ENCODE data around the gene GP2.

DNA sequence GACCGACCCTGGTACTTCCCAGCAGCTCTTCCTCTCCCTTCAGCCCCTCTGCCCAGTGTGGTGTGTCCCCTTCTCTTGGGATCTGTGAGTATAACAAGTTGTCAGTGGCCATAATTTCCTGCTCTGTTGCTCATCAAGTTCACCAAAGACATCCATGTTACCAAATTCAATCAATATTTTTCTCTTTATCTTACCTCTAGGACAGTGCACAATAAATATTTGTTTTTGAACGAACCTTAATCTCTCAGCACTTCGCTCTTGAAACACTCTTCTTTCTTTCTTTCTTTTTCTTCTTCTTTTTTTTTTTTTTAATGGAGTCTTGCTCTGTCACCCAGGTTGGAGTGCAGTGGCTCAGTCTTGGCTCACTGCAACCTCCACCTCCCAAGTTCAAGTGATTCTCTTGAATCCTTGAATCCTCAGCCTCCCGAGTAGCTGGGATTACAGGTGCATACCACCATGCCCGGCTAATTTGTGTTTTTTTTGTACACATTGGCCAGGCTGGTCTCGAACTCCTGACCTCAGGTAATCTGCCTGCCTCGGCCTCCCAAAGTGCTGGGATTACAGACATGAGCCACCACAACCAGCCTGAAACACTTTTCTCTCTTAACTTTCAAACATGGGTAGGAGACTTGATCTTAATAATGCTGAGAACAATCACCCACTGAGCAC lies 27.9 kb upstream of the GP2 start:
- TF ChIP-seq, protein P1, sequence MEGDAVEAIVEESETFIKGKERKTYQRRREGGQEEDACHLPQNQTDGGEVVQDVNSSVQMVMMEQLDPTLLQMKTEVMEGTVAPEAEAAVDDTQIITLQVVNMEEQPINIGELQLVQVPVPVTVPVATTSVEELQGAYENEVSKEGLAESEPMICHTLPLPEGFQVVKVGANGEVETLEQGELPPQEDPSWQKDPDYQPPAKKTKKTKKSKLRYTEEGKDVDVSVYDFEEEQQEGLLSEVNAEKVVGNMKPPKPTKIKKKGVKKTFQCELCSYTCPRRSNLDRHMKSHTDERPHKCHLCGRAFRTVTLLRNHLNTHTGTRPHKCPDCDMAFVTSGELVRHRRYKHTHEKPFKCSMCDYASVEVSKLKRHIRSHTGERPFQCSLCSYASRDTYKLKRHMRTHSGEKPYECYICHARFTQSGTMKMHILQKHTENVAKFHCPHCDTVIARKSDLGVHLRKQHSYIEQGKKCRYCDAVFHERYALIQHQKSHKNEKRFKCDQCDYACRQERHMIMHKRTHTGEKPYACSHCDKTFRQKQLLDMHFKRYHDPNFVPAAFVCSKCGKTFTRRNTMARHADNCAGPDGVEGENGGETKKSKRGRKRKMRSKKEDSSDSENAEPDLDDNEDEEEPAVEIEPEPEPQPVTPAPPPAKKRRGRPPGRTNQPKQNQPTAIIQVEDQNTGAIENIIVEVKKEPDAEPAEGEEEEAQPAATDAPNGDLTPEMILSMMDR (IDR thresholded peaks at IDR 0.05), result no peak
- no peak for TF ChIP-seq POLR2A (IDR thresholded peaks at IDR 0.05)
